NCI-H1436 treated with DMSO at 0.1 percent for 48 hours (cell line): ENCODE measurements around the gene CHD2.

Experiments used
- DNase-seq: peaks from one replicate; lab custom pipeline; 2025; lab: John Stamatoyannopoulos, UW

CHD2 gene

DNA sequence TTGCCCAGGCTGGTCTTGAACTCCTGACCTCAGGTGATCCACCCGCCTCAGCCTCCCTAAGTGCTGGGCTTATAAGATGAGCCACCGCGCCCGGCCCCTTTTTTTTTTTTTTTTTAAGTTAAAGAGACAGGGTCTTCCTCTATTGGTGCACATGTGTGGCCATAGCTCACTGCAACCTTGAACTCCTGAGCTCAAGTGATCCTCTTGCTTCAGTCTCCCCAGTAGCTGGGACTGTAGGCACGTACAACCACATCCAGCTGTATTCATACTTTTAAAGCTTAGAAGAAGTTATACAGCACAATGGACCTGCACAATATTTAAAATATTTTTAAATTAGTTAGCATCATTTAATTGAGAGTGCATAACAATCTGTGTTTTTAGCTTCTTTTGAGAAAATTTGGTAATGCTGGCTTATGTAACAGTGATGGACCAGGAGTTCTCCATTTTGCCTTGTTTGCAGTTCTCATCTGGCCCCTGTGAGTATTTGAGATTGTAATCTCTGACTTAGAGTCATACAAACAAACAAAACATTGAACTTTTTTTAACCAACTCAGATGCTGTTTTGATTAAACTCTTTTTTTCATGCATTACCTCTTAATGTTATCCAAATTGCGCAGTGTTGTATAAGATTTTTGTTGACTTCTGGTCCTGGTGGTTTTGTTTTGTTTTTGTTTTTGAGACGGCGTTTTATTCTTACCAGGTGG is 33.0 kb downstream of the CHD2 start:
- DNase-seq = no peak

DNA sequence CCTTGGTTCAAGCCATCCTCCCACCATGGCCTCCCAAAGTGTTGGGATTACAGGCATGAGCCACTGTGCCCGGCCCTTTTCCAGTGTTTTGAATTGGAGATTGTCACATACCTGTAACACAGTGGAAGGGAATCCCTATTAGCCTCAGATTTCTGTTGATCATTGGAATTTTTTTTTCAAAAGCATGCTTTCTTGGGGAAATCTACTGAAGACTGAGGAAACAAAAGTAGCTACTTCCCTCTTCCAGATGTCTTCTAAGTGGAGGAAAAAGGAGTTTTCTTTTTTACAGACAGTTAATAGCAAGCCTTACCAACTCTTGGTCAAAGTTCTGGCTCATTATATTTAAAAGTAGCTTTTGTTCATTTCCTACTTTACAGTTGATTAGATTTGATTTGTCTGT is 33.7 kb downstream of the CHD2 start:
- DNase-seq = no peak

DNA sequence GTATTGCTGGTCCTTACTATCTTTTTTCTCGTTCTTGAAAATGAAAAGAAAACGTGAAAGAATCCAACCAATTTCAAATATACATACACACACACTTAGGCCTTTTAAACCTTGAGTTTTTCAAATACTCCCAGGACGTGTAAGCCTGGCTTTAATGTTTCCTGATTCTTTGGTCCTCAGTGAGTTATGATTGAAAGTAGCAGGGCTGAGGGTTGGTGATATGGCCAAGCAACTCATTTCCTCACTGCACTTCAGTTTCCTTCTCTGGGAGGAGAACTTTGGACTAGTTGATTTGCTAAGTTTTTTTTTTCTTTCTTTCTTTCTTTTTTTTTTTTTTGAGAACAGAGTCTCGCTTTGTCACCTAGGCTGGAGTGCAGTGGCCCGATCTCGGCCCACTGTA is 34.6 kb downstream of the CHD2 start:
- no peak for DNase-seq

- no peak for DNase-seq
These were observed 36.0 kb downstream of the CHD2 start for GRCh38 chr15:92936138-92936537.

DNA sequence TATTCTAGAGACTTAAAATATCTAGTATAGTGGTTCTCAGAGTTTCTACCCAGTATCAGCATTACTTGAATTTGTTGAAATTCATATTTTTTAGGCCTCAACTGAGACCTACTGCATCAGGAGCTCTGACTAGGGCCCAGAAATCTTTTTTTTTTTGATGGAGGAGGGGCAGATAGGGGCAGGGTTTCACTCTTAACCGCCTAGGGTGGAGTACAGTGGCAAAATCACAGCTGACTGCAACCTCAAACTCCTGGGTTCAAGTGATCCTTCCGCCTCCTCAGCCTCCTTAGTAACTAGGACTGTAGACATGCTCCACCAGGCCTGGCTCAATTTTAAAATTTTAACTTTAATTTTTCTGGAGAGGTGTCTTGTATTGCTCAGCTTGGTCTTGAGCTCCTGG is 36.6 kb downstream of the CHD2 start:
- DNase-seq = no peak

DNA sequence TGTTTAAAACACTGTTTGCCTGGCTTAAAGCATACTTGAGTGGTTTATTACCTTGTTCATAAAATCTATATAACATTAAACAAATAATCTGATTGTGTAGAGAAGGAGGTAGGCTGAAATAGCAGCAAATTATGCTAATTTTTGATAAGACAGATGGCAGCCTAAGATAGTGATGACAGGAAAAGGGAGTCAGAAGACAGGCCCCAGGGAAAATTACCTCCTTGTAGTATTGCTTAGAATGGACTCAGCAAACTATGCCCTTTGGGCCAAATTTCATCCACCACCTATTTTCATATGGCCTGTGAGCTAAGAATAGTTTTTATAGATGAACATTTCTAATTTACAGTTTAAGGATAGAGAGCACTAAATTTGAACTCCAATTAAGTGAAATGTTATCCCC is 37.8 kb downstream of the CHD2 start:
- DNase-seq = no peak

DNA sequence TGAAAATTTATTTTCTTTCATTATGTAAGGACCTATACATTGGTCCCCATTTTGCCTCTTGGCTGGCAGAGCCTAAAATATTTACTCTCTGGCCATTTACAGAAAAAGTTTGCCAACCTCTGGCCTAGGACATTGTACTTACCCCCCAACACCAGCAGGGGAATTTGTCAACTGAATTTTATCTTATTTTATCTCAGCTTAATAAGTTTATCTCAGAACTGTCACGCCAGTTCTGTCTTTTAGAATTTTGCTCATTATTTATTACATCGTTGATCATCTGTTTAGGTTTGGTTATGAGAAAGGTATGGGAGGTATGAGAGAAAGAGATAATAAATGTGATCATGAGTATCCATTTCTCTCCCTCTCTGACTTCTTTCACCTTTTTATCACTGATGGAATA is 38.3 kb downstream of the CHD2 start:
- no peak for DNase-seq

DNA sequence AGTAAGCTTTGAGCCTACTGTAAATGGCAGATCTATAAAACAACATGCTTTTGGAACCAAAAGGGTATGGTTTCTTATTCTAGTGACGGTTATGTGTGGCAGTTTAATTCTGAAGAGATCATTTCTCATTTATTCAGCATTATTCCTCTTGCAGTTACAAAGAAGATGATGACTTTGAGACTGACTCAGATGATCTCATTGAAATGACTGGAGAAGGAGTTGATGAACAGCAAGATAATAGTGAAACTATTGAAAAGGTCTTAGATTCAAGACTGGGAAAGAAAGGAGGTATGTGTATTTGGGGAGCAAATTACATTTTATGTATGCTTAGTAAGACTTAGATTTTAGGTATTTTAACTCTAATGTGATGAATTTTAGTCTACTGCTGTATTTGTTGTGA is 41.5 kb downstream of the CHD2 start:
- DNase-seq = no peak

DNA sequence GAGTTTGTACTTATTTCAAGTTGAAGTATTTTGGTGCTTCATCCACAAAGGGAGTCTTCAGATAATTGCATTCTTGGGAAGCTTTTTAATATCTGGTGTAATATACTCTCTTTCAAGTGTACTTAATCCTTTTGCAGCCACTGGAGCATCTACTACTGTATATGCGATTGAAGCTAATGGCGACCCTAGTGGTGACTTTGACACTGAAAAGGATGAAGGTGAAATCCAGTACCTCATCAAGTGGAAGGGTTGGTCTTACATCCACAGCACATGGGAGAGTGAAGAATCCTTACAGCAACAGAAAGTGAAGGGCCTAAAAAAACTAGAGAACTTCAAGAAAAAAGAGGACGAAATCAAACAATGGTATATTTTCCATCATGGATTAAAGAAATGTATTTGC is 42.6 kb downstream of the CHD2 start:
- no peak for DNase-seq

GRCh38 chr15:92943581-92943980 is 43.5 kb downstream of the CHD2 start:
- no peak for DNase-seq

- DNase-seq = no peak
These were observed 44.9 kb downstream of the CHD2 start for GRCh38 chr15:92944946-92945521.

GRCh38 chr15:92947071-92947730 is 47.1 kb downstream of the CHD2 start:
- DNase-seq = no peak

DNA sequence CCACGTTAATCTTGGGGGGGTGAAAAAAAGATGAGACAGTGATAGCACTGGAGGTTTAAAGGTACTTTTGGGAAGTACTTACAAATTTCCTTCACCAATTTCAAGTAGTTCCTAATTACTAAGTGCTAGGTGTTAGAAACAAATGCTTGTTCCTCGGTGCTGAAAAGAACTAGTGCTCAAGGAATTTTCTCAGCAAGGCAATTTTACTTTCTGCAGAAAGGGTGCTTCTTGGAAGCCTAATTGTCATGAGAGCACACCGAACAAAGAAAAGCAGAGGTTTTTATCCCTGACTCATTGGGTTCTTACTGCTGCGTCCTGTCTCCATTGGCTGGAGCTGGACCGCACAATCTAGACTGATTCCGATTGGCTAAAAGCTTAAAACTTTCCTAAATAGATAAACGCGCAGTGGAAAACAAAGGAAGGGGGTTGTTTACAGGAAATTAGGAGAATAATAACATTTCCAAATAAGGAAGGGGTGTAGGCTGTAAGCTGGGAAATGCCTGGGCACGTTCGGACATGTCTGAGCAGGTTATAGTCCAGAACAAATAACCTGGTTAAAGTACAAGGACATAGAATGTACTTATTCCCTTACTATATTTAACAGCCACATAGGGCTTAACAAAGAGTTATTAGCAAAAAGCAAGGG is 49.6 kb downstream of the CHD2 start:
- DNase-seq = no peak

GRCh38 chr15:92951800-92952457 is 51.8 kb downstream of the CHD2 start:
- no peak for DNase-seq

- no peak for DNase-seq
These were observed 52.3 kb downstream of the CHD2 start for GRCh38 chr15:92952458-92952850.

DNA sequence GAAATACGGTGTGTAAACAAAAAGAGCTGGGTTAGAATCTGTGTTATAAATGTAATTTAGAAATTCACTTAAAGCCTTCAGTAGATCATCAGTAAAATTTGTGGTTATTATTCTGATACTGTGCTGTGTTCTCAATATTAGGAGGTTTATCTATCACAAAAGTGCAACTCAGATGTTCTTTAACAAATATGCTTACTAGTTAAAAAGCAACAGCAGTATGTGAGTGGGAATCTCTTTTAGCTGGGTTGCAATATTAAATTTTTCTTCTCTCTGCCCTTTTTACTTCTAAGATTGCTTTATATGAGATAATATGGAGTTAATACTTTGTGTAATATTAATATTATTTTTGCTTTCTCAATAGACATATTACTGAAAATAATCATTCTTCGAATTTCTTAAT is 53.4 kb downstream of the CHD2 start:
- no peak for DNase-seq

- no peak for DNase-seq
These were observed 53.9 kb downstream of the CHD2 start for GRCh38 chr15:92954002-92954401.

DNA sequence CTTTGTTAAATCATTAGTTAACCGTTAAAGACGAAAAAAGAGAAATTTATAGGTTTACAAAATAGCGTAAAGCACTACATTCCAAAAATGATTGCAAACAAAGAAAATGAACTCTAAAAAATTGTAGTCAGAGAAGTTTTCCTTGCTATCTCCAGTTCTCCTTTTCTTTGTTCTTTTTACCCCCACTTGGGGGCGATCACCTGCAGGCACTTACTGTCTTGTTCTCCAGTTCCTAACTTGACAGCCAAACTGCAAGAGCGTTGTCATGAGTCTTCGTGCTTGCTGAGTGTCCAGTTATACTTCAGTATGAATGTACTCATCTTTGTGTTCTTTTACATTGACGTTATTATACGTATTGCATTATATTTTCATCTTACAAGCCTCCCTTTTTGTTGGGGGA is 54.5 kb downstream of the CHD2 start:
- DNase-seq = no peak

GRCh38 chr15:92955706-92956105 is 55.6 kb downstream of the CHD2 start:
- no peak for DNase-seq

DNA sequence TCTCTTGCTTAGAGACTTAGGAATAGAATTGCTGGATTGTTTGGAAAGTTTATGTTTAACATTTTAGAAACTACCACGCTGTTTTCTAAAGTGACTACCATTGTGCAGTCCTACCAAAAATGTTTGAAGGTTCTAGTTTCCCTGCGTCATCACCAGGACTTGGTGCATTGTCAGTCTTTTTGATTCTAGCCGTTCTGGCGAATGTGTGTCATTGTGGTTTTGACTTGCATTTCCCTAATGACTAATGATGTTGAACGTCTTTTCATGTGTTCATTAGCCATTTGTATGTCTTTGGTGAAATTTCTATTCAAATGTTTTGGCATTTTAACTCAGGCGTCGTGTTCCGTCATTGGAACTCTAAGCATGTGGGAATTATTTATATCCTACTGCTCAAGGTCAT is 58.0 kb downstream of the CHD2 start:
- DNase-seq = no peak

DNA sequence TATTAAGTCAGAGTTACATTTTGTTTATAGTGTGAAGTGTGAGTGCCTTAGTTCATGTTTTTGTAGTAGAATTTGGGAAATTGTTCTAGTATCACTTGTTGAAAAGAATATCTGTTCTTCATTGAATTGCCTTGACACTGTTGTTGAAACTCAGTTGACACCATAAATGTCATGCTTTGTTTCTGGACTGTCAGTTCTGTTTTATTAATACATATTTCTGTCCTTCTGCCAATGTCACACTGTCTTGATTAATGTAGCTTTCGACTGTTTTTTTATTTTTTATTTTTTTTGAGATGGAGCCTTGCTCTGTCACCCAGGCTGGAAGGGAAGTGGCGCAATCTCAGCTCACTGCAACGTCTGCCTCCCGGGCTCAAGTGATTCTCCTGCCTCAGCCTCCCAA is 59.1 kb downstream of the CHD2 start:
- DNase-seq = no peak

- no peak for DNase-seq
These were observed 61.0 kb downstream of the CHD2 start for GRCh38 chr15:92960996-92961681.
